ENCODE measurements around the gene MAP7D1. TPM values are rescaled to one million over a fixed set of nuclear protein-coding genes. Genes with fewer than 3 reads are reported as not detected.
"Not testable (repeated sequence)": the region's sequence is repeated elsewhere in the genome, so short reads cannot be mapped to it uniquely, and the experiment has no call there.

Gene MAP7D1
- total RNA-seq, 3 donors from 2014 or later: 162 to 182 (median 164) TPM

GRCh38 chr1:36225283-36225899, 69.4 kb downstream of the MAP7D1 start:
- DNase-seq (no peak), ATAC-seq (no peak)
- Mint-ChIP-seq H3K4me3 (peak overlapping the region; percentile 89), H3K27me3 (ENCODE audit: low read depth) (no peaks in the 10 kb centered on the region), H3K4me1 (ENCODE audit: low read depth) (peaks cover 33% of the 10 kb centered on the region), H3K9me3 (no peaks in the 10 kb centered on the region), H3K36me3 (ENCODE audit: insufficient read depth) (peaks cover 18% of the 10 kb centered on the region)

GRCh38 chr1:36230279-36230678, 74.3 kb downstream of the MAP7D1 start:
- not testable (repeated sequence) for DNase-seq; H3K27me3 Mint-ChIP-seq (ENCODE audit: low read depth); ATAC-seq; H3K4me3 Mint-ChIP-seq; H3K9me3 Mint-ChIP-seq
- H3K4me1 Mint-ChIP-seq (ENCODE audit: low read depth): peaks cover 56% of the 10 kb centered on the region
- peaks cover 28% of the 10 kb centered on the region for H3K36me3 Mint-ChIP-seq (ENCODE audit: insufficient read depth)

Other genes with a start within 250 kb of the MAP7D1 start
- gene AGO3, start 225.1 kb upstream of the MAP7D1 start, total RNA-seq: 10 to 100 TPM; 20.3 to 22.8 (median 21.9) TPM
- gene TEKT2, start 72.1 kb upstream of the MAP7D1 start, total RNA-seq: under 1 TPM in 2 of 3 donors, not detected in 1; 0.20 to 0.27 TPM
- 10 to 100 TPM; 45.6 to 52.0 (median 47.4) TPM for gene ADPRS, start 67.3 kb upstream of the MAP7D1 start, total RNA-seq
- gene COL8A2, start 30.9 kb upstream of the MAP7D1 start, total RNA-seq: under 1 TPM; 0.08 to 0.43 (median 0.18) TPM
- 10 to 100 TPM; 64.2 to 69.6 (median 65.9) TPM for gene TRAPPC3, start 6.7 kb upstream of the MAP7D1 start, total RNA-seq
- 100 to 1,000 TPM; 134 to 145 (median 142) TPM for gene THRAP3, start 68.3 kb downstream of the MAP7D1 start, total RNA-seq
- gene SH3D21, start 150.2 kb downstream of the MAP7D1 start, total RNA-seq: 1 to 10 TPM; 1.7 to 5.6 (median 2.3) TPM
- 1 to 10 TPM; 2.2 to 5.5 (median 4.5) TPM for gene EVA1B, start 167.5 kb downstream of the MAP7D1 start, total RNA-seq
- 10 to 100 TPM; 63.9 to 86.1 (median 66.8) TPM for gene STK40, start 229.8 kb downstream of the MAP7D1 start, total RNA-seq
- 10 to 100 TPM; 80.6 to 96.3 (median 83.8) TPM for gene LSM10, start 241.7 kb downstream of the MAP7D1 start, total RNA-seq